Retinal pigment epithelial cell (primary cell): ENCODE results near the gene CD81.

Source experiments
- DNase-seq: peaks from one replicate; pipeline ENCODE4 v3.0.0-alpha.2; 2010; ENCODE audit warnings: low read depth
- H3K4me3 ChIP-seq: 2 replicates; pipeline ENCODE4 v1.5.1; 2011; ENCODE audit warnings: mild to moderate bottlenecking, low read length, control low read depth, moderate library complexity
- TF ChIP-seq, protein P1 (sequence below): conservative IDR thresholded peaks from 2 replicates; pipeline ENCODE4 v1.5.1; 2011; ENCODE audit warnings: low read depth, low read length, control low read depth, inconsistent platforms

Gene CD81

DNA sequence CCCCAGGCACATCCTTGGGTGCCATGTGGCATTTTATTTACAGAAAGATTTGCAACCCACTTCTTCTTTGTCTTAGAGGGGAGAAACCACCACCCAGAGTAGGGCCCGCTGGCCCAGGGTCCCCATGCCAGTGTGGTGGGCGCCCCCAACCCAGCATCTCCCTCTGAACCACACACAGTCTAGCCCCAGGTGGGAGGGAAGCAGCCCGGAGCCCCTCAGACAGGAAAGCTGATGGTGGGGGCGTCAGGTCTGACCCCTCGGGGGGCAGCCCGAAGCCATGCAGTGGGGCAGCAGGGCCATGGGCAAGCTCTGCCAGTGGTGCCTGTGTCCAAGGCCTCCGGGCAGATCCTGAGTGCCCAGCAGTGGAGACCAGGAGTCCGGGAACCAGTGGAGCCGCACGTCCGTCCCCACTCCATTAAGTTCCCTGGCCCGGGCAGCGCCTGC is 55.5 kb downstream of the CD81 start:
- DNase-seq, result no peak
- TF ChIP-seq, protein P1, sequence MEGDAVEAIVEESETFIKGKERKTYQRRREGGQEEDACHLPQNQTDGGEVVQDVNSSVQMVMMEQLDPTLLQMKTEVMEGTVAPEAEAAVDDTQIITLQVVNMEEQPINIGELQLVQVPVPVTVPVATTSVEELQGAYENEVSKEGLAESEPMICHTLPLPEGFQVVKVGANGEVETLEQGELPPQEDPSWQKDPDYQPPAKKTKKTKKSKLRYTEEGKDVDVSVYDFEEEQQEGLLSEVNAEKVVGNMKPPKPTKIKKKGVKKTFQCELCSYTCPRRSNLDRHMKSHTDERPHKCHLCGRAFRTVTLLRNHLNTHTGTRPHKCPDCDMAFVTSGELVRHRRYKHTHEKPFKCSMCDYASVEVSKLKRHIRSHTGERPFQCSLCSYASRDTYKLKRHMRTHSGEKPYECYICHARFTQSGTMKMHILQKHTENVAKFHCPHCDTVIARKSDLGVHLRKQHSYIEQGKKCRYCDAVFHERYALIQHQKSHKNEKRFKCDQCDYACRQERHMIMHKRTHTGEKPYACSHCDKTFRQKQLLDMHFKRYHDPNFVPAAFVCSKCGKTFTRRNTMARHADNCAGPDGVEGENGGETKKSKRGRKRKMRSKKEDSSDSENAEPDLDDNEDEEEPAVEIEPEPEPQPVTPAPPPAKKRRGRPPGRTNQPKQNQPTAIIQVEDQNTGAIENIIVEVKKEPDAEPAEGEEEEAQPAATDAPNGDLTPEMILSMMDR, result no peak
- H3K4me3 ChIP-seq, result no peak overlapping the region

DNA sequence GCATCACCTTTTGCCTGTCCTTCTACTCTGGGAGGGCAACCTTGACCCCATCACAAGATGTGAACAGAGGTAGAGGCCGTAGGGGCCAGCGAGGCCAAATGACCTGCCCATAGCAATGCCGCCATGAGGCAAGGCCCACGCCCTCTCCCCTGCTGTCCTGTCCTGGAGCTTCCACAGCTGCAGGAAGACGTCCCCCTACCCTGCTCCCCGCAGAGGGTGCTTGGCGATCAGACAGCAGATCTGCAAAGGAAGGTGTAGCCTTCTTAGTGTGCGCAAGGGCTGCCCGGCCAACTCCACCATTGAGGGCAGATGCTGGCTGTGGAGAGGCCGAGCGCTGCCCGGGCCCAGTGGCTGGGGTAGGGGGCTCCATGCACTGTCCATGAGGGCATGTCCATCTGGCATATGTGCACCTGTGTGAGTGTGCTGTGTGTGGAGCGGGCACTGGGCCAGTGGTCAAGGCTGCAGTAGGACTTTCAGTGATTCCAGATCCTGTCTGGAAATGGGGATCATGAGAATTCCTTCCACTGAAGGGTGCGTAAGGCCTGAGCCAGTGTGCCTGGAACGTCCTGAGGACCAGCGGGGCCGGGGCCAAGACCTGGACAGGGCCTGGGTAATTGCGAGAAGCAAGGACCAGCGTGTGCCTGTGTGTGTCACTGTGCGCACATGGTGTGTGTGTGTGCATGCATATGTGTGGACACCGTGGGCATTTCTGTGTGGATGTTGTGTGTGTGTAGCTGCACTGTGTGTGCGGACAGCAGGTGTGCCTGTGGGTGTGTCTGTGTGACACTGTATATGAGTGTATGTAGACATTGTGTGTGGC is 56.2 kb downstream of the CD81 start:
- TF ChIP-seq, protein P1, result no peak
- no peak overlapping the region for H3K4me3 ChIP-seq
- no peak for DNase-seq

DNA sequence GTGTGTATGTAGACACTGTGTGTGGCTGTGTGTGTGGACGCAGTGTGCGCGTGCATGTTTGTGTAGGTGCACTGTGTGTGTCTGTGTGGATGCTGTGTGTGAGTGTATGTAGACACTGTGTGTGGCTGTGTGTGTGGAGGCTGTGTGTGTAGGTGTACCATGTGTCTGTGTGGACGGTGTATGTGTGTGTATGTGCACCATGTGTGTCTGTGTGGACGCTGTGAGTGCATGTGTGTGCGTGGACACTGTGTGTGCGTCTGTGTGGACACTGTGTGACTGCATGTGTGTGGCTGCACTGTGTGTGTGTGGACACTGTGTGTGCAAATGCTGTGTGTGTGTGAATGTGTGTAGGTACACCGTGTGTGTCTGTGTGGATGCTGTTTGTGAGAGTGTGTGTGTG is 56.9 kb downstream of the CD81 start:
- no peak overlapping the region for H3K4me3 ChIP-seq
- DNase-seq, result no peak
- TF ChIP-seq, protein P1, result no peak

DNA sequence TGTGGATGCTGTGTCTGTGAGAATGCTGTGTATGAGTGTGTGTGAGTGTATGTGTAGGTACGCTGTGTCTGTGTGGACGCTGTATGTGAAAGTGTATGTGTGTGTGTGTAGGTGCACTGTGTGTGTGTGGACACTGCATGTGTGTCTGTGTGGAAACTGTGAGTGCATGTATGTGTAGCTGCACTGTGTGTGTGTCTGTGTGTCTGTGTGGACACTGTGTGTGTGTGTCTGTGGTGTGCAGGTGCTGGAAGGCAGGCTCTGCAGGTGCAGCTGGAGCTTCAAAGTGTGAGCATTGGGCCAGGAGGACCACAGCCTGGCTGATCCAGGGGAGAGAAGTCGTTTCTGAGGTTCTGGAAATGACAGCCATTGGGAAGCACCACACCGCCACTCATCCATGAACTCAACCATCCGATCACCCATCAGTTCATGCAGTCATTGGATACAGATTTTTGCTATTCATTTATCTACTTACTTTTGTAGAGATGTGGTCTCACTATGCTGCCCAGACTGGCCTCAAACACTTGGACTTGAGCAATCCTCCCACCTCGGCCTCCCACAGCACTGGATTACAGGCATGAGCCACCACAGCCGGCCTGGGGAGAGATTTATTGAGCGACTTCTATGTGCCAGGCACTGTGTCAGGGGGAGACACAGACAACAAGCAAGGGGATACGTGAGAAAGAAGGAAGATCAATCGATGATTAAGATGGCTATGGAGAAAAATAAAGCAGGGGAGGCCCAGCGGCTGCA is 57.6 kb downstream of the CD81 start:
- H3K4me3 ChIP-seq, result no peak overlapping the region
- TF ChIP-seq, protein P1, result no peak
- no peak for DNase-seq

DNA sequence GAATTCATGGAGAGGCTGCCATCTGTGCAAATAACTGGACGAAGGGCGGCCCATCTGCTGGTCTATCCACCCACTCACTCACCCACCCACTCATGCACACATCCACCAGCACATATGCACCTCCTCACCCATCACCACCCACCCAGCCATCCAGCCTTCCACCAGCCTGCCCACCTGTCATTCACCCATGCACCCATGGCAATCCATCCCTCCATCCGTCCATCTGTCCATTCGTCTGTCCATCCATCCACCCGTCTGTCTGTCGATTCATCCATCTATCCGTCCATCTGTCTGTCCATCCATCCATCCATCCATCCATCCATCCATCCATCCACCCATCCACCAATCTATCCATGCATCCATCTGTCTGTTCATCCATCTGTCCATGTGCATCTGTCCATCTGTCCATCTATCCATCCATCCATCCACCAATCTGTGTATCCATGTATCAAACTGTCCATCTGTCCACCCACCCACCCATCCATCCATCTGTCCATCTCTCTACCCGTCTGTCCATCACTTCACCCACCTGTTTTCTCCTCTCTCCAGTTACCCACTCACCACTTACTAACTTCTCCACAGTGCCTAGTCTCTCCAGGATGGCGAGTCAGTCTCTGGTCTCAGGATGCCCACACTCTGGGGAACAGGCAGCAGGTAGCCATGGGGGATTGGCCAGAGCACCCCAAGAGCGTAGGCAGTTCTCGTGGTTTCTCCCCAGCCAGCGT is 58.3 kb downstream of the CD81 start:
- TF ChIP-seq, protein P1, result no peak
- no peak for DNase-seq

DNA sequence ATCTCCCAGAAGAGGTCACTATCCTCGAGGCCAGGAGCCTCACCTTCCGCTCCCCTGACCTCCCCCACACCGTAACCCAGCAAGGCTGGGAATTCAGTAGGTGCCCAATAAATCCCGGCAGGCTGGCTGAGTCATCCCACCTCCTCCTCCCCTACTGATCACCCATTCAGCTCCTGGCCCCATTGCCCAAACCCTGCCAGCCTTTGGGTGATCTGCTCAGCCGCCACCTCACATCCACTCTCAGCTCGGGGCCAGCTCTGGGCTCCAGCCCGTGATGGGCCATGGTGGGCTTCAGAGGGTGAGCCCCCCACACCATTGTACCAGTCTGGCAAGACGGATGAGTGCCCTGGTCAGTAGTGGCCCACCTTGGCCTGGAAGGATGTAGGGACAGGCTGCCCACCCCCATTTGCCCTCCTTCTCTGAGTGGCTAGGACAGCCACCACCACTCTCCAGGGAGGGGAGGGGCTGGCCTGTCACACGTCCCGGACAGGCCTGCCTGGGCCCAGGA is 59.0 kb downstream of the CD81 start:
- no peak for DNase-seq
- TF ChIP-seq, protein P1, result no peak
- H3K4me3 ChIP-seq, result no peak overlapping the region

More for the DNA sequence above, 58.3 kb downstream of the CD81 start:
- no peak overlapping the region for H3K4me3 ChIP-seq
